Erythroblast (primary cell): ENCODE data around the gene BRF1.

Experiments
- DNase-seq, 2 experiments: peaks; one replicate each; lab custom pipeline; 2025; lab: John Stamatoyannopoulos, UW
- GATA1 ChIP-seq: IDR thresholded peaks from 2 replicates; pipeline ENCODE4 v1.6.1; 2011; ENCODE audit warnings: low read depth, mild to moderate bottlenecking, control low read depth, low read length, moderate library complexity
- POLR2A ChIP-seq: IDR thresholded peaks from 2 replicates; pipeline ENCODE4 v1.6.1; 2011; ENCODE audit warnings: mild to moderate bottlenecking, low read length

BRF1 gene

DNA sequence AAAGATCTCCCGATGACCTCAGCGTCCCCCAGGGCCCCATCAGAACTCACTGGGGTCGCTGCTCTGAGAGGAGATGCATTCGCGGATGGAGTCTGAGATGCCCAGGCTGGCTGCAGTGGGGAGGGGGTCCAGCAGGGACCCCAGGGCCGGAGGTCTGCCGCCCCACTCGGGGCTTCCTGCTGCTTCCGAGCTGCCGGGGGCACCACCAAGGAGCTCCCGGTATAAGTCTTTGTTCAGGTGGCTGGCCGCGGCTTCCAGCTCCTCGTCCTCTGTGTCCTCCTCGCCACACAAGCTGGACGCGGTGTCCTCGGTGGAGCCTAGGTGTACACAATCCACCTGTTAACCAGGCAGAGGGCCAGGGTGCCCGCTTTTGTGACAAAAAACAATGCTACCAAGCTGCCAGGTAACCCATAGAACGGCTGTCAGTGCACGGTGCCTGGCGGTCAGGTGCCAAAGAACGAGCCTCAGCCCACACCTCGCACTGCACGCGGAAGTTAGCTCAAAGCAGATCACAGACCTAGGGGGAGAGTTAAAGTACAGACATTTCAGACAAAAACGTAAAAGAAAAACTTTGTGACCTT is 79.1 kb downstream of the BRF1 start:
- DNase-seq = no peak
- TF ChIP-seq POLR2A = no peak
- no peak for TF ChIP-seq GATA1

DNA sequence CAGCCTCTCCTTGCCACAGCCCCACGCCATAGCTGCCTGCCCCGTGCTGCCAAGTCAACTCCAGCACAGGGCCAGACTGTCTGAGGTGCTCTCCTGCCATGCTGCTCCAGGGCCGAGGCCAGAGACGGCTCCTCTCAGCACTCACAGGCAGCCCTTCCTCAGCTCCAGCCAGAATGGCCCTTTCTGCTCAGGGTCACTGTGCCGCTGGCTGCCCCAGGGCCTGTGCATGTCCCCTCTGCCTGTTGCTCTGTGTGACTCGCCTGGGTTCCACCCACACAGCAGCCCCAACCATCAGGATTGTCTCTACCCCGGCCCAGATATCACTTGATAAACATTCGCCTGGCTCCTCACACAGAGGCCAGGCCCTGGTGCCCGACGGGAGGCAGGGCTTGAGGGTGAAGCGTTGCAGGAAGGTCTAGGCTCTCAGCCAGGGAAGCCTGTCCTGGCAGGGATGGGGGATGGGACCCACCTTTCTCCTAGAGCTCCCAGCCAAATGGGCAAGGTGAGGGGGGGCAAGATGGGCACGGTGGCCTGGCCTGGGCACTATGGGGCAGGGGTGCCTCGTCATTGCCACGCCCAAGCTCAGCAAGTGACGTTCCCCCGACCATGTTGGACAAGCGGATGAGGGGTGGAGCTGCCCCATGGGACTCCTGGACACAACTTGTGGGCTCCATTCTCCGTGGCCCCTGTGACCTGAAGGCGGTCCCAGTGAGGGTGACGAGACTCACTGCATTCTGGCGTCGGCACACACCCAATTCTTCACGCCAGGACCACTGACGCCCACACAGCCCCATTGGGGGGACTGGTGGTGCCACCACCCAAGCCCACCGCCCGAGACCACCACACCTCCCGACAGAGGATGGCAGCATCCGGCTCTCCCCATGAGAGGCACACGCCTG is 79.9 kb downstream of the BRF1 start:
- no peak for DNase-seq
- TF ChIP-seq POLR2A (no peak), GATA1 (no peak)

DNA sequence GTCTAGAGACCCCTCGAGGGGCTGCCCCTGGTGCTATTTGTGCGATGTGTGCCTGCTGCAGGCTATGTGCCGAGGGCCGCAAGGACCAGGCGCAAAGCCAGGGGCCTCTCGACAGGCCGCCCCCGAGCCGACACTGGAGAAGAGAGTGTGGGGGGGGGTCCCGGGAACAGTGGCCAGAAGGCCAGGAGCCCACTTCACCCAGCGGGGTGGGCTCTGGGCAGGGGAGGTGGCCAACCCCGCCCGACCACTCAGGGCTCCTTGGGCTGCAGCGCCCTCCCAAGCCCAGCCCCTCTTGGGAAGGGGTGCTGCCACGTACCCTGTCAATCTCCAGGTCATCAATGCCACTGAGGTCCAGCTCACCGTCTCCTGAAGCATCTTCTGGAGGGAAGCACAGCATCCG is 81.0 kb downstream of the BRF1 start:
- TF ChIP-seq GATA1 (no peak), POLR2A (no peak)
- no peak for DNase-seq

- no peak for DNase-seq
- TF ChIP-seq GATA1 (no peak), POLR2A (no peak)
These were observed 81.7 kb downstream of the BRF1 start for GRCh38 chr14:105219043-105219612.

DNA sequence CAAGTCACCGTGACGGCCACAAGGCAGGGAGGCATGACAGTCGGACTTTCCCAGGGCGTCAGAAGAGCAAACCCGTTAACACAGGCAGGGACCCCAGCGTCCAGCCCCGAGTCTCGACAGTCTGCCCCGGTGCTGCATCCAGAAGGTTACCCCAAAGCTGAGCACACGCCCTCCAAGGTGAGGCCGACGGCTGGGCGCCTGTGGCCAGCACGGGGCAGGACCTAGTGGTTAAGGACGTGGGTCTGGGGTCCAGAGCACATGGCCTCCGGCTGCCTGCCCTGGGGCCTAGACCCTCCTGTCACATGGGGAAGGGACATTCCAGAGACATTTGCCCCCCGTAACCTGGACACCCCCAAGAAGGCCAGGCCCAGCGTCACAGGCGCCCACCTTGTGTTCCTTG is 82.2 kb downstream of the BRF1 start:
- TF ChIP-seq POLR2A (no peak), GATA1 (no peak)

GRCh38 chr14:105217774-105218173 is 83.0 kb downstream of the BRF1 start:
- DNase-seq = no peak
- no peak for TF ChIP-seq GATA1
- TF ChIP-seq POLR2A = no peak

More for the DNA sequence above, 82.2 kb downstream of the BRF1 start:
- no peak for DNase-seq

GRCh38 chr14:105216490-105217247 is 84.1 kb downstream of the BRF1 start:
- no peak for DNase-seq
- TF ChIP-seq GATA1 (no peak), POLR2A (no peak)

- no peak for TF ChIP-seq POLR2A
- TF ChIP-seq GATA1 = no peak
- DNase-seq = no peak
These were observed 85.2 kb downstream of the BRF1 start for GRCh38 chr14:105215602-105216001.

GRCh38 chr14:105214324-105214915 is 86.4 kb downstream of the BRF1 start:
- DNase-seq = no peak
- TF ChIP-seq GATA1 (no peak), POLR2A (no peak)

- TF ChIP-seq POLR2A (no peak), GATA1 (no peak)
- DNase-seq = no peak
These were observed 87.4 kb downstream of the BRF1 start for GRCh38 chr14:105213361-105213760.

DNA sequence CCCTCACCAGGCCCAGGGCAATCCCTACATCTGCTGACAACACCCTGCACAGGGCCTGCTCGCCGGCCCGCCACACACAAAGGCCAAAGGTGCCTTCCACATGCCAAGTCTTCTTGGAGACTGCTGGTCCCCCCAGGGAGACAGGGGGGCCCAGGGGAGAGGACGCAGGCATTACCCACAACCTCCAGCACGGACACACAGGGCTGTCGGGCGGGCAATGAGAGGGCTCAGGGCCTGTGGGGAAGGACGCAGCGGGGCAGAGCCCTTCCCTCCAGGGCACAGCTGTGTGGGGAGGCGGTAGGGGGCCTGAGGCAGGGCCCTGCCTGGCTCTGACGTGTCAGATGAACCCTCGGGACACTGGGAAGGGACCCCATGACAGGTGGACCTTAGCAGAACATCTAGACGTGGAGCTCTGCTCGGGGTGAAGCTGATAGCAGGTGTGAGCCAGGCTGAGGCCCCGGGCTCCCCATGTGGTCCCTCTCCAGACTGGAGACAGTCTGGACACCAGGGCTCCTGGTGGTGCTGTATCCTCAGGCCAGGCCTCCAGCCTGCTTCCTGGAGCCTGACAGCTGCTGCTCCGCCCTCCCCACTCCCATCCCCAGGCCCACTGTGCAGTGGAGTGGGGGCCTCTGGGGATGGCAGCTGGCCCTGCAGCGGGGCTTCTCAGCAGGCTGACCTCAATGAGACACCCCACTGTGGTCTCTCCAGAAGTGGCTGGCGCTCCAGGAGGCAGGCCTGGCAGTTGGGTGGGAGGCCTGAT is 88.1 kb downstream of the BRF1 start:
- DNase-seq = no peak
- TF ChIP-seq POLR2A = no peak
- no peak for TF ChIP-seq GATA1

- DNase-seq = no peak
- TF ChIP-seq POLR2A (no peak), GATA1 (no peak)
These were observed 89.1 kb downstream of the BRF1 start for GRCh38 chr14:105211758-105212089.
